ENCODE measurements around the gene UFC1. TPM values are rescaled to one million over a fixed set of nuclear protein-coding genes. Genes with fewer than 3 reads are reported as not detected.
A peak's percentile ranks its signal among the peaks of the same experiment; 100 is the strongest.

Gene UFC1
- total RNA-seq, 2 experiments from 2014 or later: 96.6 to 97.8 TPM

GRCh38 chr1:161165742-161166668 lies 12.2 kb downstream of the UFC1 start, which contains the start of gene PPOX:
PPOX (plus strand) TSS chr1:161166426; CDS start chr1:161166848, 422 bp downstream.
- Mint-ChIP-seq H3K4me3 (peak within 1 kb of the TSS; percentile 93), H3K9me3 (no peaks in the 10 kb centered on the region), H3K27ac (peak within 1 kb of the TSS; percentile 98), H3K36me3 (ENCODE audit: low read depth) (peaks cover 70% of the 10 kb centered on the region), H3K27me3 (no peaks in the 10 kb centered on the region), H3K4me1 (ENCODE audit: low read depth) (peaks cover 66% of the 10 kb centered on the region)
- CTCF ChIA-PET: interaction anchor here (0.6 to 4.3 kb wide), 25 partner anchors 9 to 202 kb away, joined by 3 to 28 read pairs (median 5); partner anchors contain the start of genes APOA2, B4GALT3, CFAP126 and DEDD
- DNase-seq (peak; percentile 85 to 97 (median 88)), ATAC-seq (ENCODE audit: poor library complexity) (peak; percentile 90)
- Histone ChIP-seq H3K9me3 (ENCODE audit: control insufficient read depth in 1 of 2, insufficient read depth in 1 of 2, low read length in 2 of 2) (no peaks in the 10 kb centered on the region), H3K27me3 (ENCODE audit: control insufficient read depth in 1 of 2, insufficient read depth in 2 of 2, low read length in 2 of 2) (no peaks in the 10 kb centered on the region), H3K4me3 (ENCODE audit: low read length) (peak within 1 kb of the TSS; percentile 95), H3K4me1 (ENCODE audit: insufficient read depth, low read length) (peaks cover 43% of the 10 kb centered on the region), H3K36me3 (ENCODE audit: insufficient read depth, low read length) (peaks cover 52% of the 10 kb centered on the region), H3K27ac (ENCODE audit: low read depth in 1 of 2, low read length in 2 of 2) (peak within 1 kb of the TSS; percentile 85 to 86)
- peak; percentile 61 for TF ChIP-seq CTCF (IDR thresholded peaks at IDR 0.05)
- intact Hi-C loops (cut with DNase I, micrococcal nuclease): loop anchor here (2.0 to 5.0 kb wide), 2 partner anchors 19 to 34 kb away; partner anchors contain the start of gene DEDD (in 2 of the 2)
- POLR2A ChIA-PET: interaction anchor here (0.6 to 3.6 kb wide), 24 partner anchors 8 to 233 kb away, joined by 3 to 58 read pairs (median 8); partner anchors contain the start of genes ARHGAP30, B4GALT3, DEDD and F11R

- Histone ChIP-seq H3K27ac (ENCODE audit: low read depth in 1 of 2, low read length in 2 of 2) (peak overlapping the region; percentile 69 to 86), H3K27me3 (ENCODE audit: control insufficient read depth in 1 of 2, insufficient read depth in 2 of 2, low read length in 2 of 2) (no peaks in the 10 kb centered on the region), H3K36me3 (ENCODE audit: insufficient read depth, low read length) (peaks cover 58% of the 10 kb centered on the region), H3K9me3 (ENCODE audit: control insufficient read depth in 1 of 2, insufficient read depth in 1 of 2, low read length in 2 of 2) (no peaks in the 10 kb centered on the region), H3K4me1 (ENCODE audit: insufficient read depth, low read length) (peaks cover 34% of the 10 kb centered on the region), H3K4me3 (ENCODE audit: low read length) (peak overlapping the region; percentile 95)
- no peak for TF ChIP-seq CTCF (IDR thresholded peaks at IDR 0.05)
- Mint-ChIP-seq H3K27me3 (no peaks in the 10 kb centered on the region), H3K27ac (peak overlapping the region; percentile 98), H3K4me1 (ENCODE audit: low read depth) (peaks cover 59% of the 10 kb centered on the region), H3K4me3 (peak overlapping the region; percentile 93), H3K9me3 (no peaks in the 10 kb centered on the region), H3K36me3 (ENCODE audit: low read depth) (peaks cover 70% of the 10 kb centered on the region)
- ATAC-seq (ENCODE audit: poor library complexity) (no peak), DNase-seq (no peak)
- POLR2A ChIA-PET: interaction anchor here (1.0 to 3.6 kb wide), 19 partner anchors 9 to 215 kb away, joined by 3 to 58 read pairs (median 14); partner anchors contain the start of genes ARHGAP30, B4GALT3, DEDD and NDUFS2
- CTCF ChIA-PET: interaction anchor here (0.6 to 4.3 kb wide), 16 partner anchors 10 to 201 kb away, joined by 3 to 28 read pairs (median 8); partner anchors contain the start of genes APOA2, B4GALT3, CFAP126 and DEDD
- intact Hi-C loops (cut with DNase I, micrococcal nuclease): loop anchor here (2.0 to 5.0 kb wide), 2 partner anchors 18 to 35 kb away; partner anchors contain the start of gene DEDD (in 2 of the 2)
Observed at GRCh38 chr1:161166669-161167548, 13.1 kb downstream of the UFC1 start.

All from CD4-positive, alpha-beta T cell (primary cell).